Measurements from ENCODE around the gene HEXD.
A peak's percentile ranks its signal among the peaks of the same experiment; 100 is the strongest.
"Not testable (repeated sequence)": the region's sequence is repeated elsewhere in the genome, so short reads cannot be mapped to it uniquely, and the experiment has no call there.

HEXD gene

GRCh38 chr17:82418001-82418986 lies at the start of gene HEXD, which contains the start of gene OGFOD3:
Gene HEXD (plus strand): TSS chr17:82418347. CDS start chr17:82419800, 1,453 bp downstream.
Gene OGFOD3 (minus strand): TSS chr17:82418586. CDS start chr17:82418485, 101 bp downstream.
- peak; percentile 77 for DNase-seq

GRCh38 chr17:82369211-82369610 lies 48.9 kb upstream of the HEXD start:
- DNase-seq = no peak

- no peak for DNase-seq
Measured at GRCh38 chr17:82370471-82371332, 47.4 kb upstream of the HEXD start.

GRCh38 chr17:82371333-82372248 lies 46.6 kb upstream of the HEXD start, which contains the start of gene UTS2R:
Gene UTS2R (plus strand): TSS chr17:82371765. CDS start chr17:82374325, 2,560 bp downstream.
- DNase-seq = no peak

GRCh38 chr17:82372249-82373071 lies 45.7 kb upstream of the HEXD start:
- no peak for DNase-seq

GRCh38 chr17:82373072-82373452 lies 45.1 kb upstream of the HEXD start:
- DNase-seq = not testable (repeated sequence)

GRCh38 chr17:82373731-82374625 lies 44.2 kb upstream of the HEXD start:
- no peak for DNase-seq

- DNase-seq = no peak
Measured at GRCh38 chr17:82374626-82375331, 43.4 kb upstream of the HEXD start.

- DNase-seq = no peak
Measured at GRCh38 chr17:82375359-82376041, 42.6 kb upstream of the HEXD start.

GRCh38 chr17:82376042-82376730 lies 42.0 kb upstream of the HEXD start:
- DNase-seq = no peak

GRCh38 chr17:82377294-82377693 lies 40.9 kb upstream of the HEXD start:
- DNase-seq = not testable (repeated sequence)

GRCh38 chr17:82377924-82378740 lies 40.0 kb upstream of the HEXD start:
- DNase-seq = no peak

- no peak for DNase-seq
Measured at GRCh38 chr17:82378741-82379021, 39.5 kb upstream of the HEXD start.

- no peak for DNase-seq
Measured at GRCh38 chr17:82380860-82381702, 37.1 kb upstream of the HEXD start.

- DNase-seq = not testable (repeated sequence)
Measured at GRCh38 chr17:82381703-82382009, 36.5 kb upstream of the HEXD start.

GRCh38 chr17:82382220-82382932 lies 35.8 kb upstream of the HEXD start:
- DNase-seq = not testable (repeated sequence)

Data from SHP77 treated with DMSO at 0.1 percent for 48 hours (cell line).